ENCODE measurements around the gene TNNT3.

DNA sequence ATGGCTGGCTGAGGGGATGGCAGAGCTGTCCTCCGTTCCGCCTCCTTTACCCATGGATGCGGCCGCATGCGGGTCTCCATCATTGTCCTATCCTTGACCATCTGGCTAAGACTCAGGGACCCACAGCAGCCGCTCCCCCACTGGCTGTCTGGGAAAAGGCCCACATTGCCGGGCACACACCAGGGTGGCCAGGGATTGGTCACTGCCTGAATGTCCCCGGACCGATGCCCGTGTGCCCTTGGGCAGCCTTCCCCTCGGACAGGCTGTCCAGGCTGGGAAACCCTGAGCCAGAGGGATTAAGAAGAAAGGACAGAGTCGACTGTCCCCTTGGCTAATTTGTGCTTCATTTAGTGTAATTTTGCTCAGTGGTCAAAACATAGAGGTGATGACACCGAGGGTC, 55.7 kb downstream of the TNNT3 start:
- TF ChIP-seq, protein P1, sequence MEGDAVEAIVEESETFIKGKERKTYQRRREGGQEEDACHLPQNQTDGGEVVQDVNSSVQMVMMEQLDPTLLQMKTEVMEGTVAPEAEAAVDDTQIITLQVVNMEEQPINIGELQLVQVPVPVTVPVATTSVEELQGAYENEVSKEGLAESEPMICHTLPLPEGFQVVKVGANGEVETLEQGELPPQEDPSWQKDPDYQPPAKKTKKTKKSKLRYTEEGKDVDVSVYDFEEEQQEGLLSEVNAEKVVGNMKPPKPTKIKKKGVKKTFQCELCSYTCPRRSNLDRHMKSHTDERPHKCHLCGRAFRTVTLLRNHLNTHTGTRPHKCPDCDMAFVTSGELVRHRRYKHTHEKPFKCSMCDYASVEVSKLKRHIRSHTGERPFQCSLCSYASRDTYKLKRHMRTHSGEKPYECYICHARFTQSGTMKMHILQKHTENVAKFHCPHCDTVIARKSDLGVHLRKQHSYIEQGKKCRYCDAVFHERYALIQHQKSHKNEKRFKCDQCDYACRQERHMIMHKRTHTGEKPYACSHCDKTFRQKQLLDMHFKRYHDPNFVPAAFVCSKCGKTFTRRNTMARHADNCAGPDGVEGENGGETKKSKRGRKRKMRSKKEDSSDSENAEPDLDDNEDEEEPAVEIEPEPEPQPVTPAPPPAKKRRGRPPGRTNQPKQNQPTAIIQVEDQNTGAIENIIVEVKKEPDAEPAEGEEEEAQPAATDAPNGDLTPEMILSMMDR (conservative IDR thresholded peaks at IDR 0.05; ENCODE audit: low read depth, low read length) = no peak
- TF ChIP-seq EZH2 (IDR thresholded peaks at IDR 0.05; ENCODE audit: low read length, unreplicated experiment) = no peak
